A673 (cell line): Measurements from ENCODE around the gene FBXL19. TPM values are rescaled to one million over a fixed set of nuclear protein-coding genes. Genes with fewer than 3 reads are reported as not detected.

Experiments used
- BruUV-seq: library from RNA; stranded (reverse); fragments of 400-500 nt; replicated peaks from 2 replicates; lab custom pipeline; 2021; lab: Mats Ljungman, UMichigan
- CTCF ChIA-PET: fragments of 300-600 bp; sonication (Branson Sonifier 250); formaldehyde crosslinking; loops from one replicate; lab custom pipeline; 2022; ENCODE audit warnings: antibody characterized with exemption; lab: Charles Lee
- POLR2A ChIA-PET: fragments of 300-600 bp; sonication (Branson Sonifier 250); formaldehyde crosslinking; loops from one replicate; lab custom pipeline; 2022; ENCODE audit warnings: antibody characterized with exemption; ENCODE audit not compliant: low non-redundant PET; lab: Charles Lee
- DNase-seq: peaks from one replicate; pipeline ENCODE4 v3.0.0-alpha.2; 2015; ENCODE audit warnings: low spot score
- H3K27ac ChIP-seq: fragments of 200-600 bp; sonication (generic); 2 replicates; pipeline ENCODE4 v1.5.1; 2016; ENCODE audit warnings: mixed run types, low read depth, mild to moderate bottlenecking, mixed read lengths, antibody characterized with exemption, low read length; ENCODE audit not compliant: poor library complexity, severe bottlenecking
- H3K27me3 ChIP-seq: fragments of 200-600 bp; sonication (generic); replicated peaks from 2 replicates; pipeline ENCODE4 v1.6.1; 2017; ENCODE audit warnings: mixed run types, low read depth, mild to moderate bottlenecking, mixed read lengths, antibody characterized with exemption, low read length; ENCODE audit not compliant: insufficient read depth, poor library complexity
- H3K36me3 ChIP-seq: fragments of 200-600 bp; sonication (generic); 2 replicates; pipeline ENCODE4 v1.6.1; 2016; ENCODE audit warnings: mixed run types, mild to moderate bottlenecking, mixed read lengths, antibody characterized with exemption, low read length; ENCODE audit not compliant: insufficient read depth, poor library complexity, severe bottlenecking
- H3K4me1 ChIP-seq: fragments of 200-600 bp; sonication (generic); 2 replicates; pipeline ENCODE4 v1.6.1; 2017; ENCODE audit warnings: mixed run types, mild to moderate bottlenecking, mixed read lengths, antibody characterized with exemption, low read length; ENCODE audit not compliant: insufficient read depth, poor library complexity, severe bottlenecking
- H3K4me3 ChIP-seq: fragments of 200-600 bp; sonication (generic); 2 replicates; pipeline ENCODE4 v1.5.1; 2016; ENCODE audit warnings: low read depth, mixed run types, mild to moderate bottlenecking, mixed read lengths, low read length; ENCODE audit not compliant: poor library complexity, severe bottlenecking
- H3K9me3 ChIP-seq: fragments of 200-600 bp; sonication (generic); 2 replicates; pipeline ENCODE4 v1.6.1; 2016; ENCODE audit warnings: mixed run types, low read depth, mild to moderate bottlenecking, mixed read lengths, antibody characterized with exemption, low read length; ENCODE audit not compliant: poor library complexity, severe bottlenecking
- CTCF ChIP-seq: fragments of 300-800, 200-600 bp; sonication (generic); conservative IDR thresholded peaks from 2 replicates; pipeline ENCODE4 v1.5.1; 2017; ENCODE audit warnings: low read depth, mild to moderate bottlenecking, antibody characterized with exemption, low read length, moderate library complexity, mixed read lengths
- EZH2 ChIP-seq: fragments of 200-600 bp; sonication (generic); IDR thresholded peaks from 2 replicates; pipeline ENCODE4 v1.6.1; 2017; ENCODE audit warnings: borderline replicate concordance, low read depth, mild to moderate bottlenecking, mixed read lengths, antibody characterized with exemption, low read length; ENCODE audit not compliant: poor library complexity, severe bottlenecking
- intact Hi-C: fragments of 100-400 bp; cut with micrococcal nuclease; formaldehyde crosslinking; loops from one replicate; pipeline ENCODE4 v1.10.0; 2022; ENCODE audit not compliant: unreplicated experiment
- total RNA-seq: library from RNA; stranded (reverse); gene quantifications from 2 replicates; pipeline ENCODE4 v1.2.3, GENCODE V29; 2021

Gene FBXL19
- total RNA-seq, 1 experiment from 2014 or later: 39.3 TPM

GRCh38 chr16:30882429-30883310 lies 40.7 kb upstream of the FBXL19 start:
- peaks cover 5% of the 10 kb centered on the region for H3K36me3 ChIP-seq
- intact Hi-C loops: no loop called here
- H3K27me3 ChIP-seq: no peaks in the 10 kb centered on the region
- ChIA-PET POLR2A (no interaction called here), CTCF (no interaction called here)
- no peaks in the 10 kb centered on the region for H3K4me1 ChIP-seq
- TF ChIP-seq EZH2 (no peak), CTCF (no peak)
- no TSS peak for BruUV-seq
- H3K27ac ChIP-seq: no peak overlapping the region
- DNase-seq: no peak
- H3K4me3 ChIP-seq: no peak overlapping the region
- H3K9me3 ChIP-seq: no peaks in the 10 kb centered on the region

- POLR2A ChIA-PET: no interaction called here
- intact Hi-C loops: no loop called here
- CTCF ChIA-PET: no interaction called here
- no peak for DNase-seq
- Histone ChIP-seq H3K36me3 (peaks cover 15% of the 10 kb centered on the region), H3K9me3 (no peaks in the 10 kb centered on the region), H3K4me1 (no peaks in the 10 kb centered on the region), H3K4me3 (no peak overlapping the region), H3K27me3 (no peaks in the 10 kb centered on the region), H3K27ac (no peak overlapping the region)
- BruUV-seq: no TSS peak
- TF ChIP-seq EZH2 (no peak), CTCF (no peak)
Observed at GRCh38 chr16:30884760-30885159, 38.6 kb upstream of the FBXL19 start.

GRCh38 chr16:30885196-30885595 lies 38.2 kb upstream of the FBXL19 start:
- TF ChIP-seq EZH2: no peak
- CTCF ChIA-PET: no interaction called here
- intact Hi-C loops: no loop called here
- POLR2A ChIA-PET: no interaction called here
- peaks cover 15% of the 10 kb centered on the region for H3K36me3 ChIP-seq
- H3K4me3 ChIP-seq: no peak overlapping the region
- H3K27me3 ChIP-seq: no peaks in the 10 kb centered on the region
- DNase-seq: no peak
- BruUV-seq: no TSS peak
- H3K27ac ChIP-seq: no peak overlapping the region
- no peaks in the 10 kb centered on the region for H3K4me1 ChIP-seq
- no peaks in the 10 kb centered on the region for H3K9me3 ChIP-seq
